AG20443 (cell line): ENCODE data around the gene MRPL11.
"Not testable (repeated sequence)": the region's sequence is repeated elsewhere in the genome, so short reads cannot be mapped to it uniquely, and the experiment has no call there.

Experiments used
- DNase-seq: peaks from one replicate; pipeline ENCODE4 v3.0.0; 2012; ENCODE audit warnings: low spot score, mixed read lengths

Gene MRPL11

DNA sequence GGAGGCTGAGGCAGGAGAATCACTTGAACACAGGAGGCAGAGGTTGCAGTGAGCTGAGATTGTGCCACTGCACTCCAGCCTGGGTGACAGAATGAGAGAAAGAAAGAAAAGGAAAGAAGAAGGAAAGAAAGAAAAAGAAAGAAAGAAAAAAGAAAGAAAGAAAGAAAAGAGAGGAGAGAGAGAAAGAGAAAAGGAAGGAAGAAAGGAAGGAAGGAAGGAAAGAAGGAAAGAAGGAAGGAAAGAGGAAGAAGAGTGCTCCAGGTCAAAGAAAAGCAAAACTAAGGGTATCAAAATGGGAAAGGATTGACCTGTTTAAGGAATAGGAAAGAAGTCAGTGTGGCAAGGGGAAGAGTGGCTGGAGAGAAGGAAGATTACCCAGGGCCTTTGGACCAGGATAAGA is 7.4 kb downstream of the MRPL11 start:
- DNase-seq: not testable (repeated sequence)

DNA sequence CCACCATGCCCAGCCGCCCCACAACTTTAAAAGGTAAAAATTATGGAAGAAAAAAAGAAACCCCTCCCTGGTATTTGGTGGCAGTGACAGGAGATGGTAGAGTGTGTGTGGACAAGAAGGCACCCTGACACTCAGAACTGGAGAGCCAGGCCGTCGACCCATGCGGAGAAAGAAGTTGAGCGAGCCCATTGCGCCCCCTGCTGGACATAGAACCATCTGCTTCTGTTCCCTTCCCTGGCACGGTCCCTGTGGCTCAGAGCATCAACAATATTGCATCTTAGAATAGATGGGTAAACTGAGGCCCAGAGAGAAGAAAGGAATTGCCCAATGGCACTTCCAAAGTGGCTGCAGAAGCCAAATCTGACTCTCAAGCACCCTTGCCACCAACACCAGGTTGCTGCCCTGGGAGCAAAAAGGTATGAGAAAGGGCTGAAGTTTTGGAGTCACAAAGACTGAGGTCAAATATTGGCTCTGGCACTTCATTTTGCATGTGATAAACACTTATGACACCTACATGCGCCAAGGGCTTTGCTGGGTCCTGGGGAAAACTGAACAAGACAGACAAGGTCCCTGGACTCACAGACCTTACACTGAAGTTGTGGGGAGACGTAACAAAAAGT is 8.6 kb downstream of the MRPL11 start:
- peak; percentile 85 for DNase-seq

DNA sequence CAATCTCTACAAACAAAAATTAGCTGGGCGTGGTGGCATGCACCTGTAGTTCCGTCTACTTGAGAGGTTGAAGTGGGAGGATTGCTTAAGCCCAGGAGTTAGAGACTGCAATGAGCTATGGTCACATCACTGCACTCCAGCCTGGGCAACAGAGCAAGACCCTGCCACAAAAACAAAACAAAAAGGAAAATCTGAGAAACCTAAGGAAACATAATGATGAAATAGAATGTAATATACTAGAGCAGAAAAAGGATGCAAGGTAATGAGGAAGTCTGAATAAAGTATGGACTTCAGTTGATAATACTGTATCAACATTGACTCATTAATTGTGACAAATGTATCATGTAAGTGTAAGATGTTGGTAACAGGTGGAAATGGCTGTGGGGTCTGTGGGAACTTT is 9.7 kb downstream of the MRPL11 start:
- no peak for DNase-seq

DNA sequence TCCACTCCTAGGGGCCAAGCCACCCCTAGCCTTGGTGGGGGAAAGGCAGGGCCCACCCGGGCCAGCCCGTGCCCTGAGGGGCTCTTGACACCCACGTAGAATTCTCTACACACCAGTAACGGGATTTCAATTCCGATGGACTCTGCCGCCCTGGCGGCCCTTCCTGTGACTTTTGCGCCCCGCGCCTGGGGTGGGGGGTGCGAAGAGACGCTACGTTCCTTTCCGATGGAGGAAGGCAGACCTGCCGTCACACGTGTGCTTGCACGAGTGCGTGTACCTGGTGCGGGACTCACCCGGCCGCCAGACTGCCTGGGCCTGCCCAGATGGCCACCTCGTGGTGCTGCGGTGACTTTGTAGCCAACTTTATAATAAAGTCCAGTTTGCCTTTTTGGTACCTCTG is 12.3 kb downstream of the MRPL11 start:
- DNase-seq: no peak

DNA sequence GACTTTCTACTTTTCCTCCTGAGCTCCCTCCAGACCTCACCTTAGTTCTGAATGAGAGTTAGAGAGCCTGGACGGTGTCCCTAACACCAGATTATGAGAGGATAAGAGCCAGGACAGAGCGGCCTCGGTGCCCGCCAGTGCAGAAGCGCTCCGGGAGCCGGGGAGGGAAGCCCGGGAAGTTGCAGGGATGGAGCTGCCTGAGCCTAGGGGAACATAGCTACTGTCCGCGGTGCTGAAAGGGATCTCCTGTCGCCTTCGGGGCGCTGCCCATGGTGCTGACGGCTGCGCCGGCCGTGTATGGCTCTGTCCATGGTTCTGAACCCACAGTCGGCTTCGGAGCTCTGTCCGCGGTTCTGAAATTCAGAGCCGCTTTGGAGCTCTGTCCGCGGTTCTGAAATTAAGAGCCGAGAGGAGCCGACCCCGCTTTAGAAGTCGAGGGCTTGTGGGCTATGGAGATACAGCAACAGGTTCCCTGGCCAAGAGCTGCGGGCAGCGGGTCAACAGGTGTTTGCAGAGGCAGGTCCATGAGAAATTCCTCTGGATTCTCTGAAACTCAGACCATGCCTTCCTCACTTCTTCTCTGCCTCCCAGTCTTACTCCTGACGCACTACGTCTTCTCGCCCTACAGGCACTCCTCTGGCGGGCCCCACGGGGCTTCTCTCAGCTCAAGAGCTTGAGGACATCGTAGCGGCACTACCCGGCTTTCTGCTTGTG is 17.0 kb downstream of the MRPL11 start:
- DNase-seq: peak; percentile 95

DNA sequence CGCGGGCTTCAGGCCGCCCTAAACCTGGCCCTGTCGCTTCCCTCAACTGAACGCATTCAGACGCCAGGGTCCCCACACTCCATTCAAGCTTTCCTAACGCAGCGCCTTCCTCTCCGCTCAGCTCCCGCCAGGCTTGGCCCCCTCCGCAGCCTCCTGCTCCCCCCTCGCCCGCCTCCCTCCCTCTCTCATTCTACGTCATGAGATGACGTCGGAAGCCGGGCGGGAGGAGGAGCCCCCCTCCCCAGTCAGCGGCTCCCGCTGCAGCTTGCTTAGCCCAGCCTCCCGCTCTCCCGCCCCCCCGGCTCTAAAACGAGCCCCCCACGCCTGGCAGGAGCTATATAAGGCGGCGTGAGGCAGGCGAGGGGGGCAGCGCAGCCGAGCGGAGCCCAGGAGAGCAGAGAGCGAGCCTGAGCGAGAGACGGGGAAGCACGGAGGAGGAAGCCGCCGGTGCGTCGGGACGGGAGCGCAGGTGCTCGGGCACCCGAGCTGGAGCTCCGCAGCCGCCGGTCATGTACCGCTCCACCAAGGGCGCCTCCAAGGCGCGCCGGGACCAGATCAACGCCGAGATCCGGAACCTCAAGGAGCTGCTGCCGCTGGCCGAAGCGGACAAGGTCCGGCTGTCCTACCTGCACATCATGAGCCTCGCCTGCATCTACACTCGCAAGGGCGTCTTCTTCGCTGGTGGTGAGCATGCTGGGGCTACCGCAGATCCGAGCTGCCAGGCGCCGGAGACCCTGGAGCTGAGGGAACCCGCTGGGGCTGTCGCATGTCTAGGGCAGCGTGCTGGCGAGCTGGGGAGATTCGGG is 17.8 kb downstream of the MRPL11 start, which contains the start of gene NPAS4:
Gene NPAS4, plus strand, starts transcription at position 365 of the 806 bp plus-strand sequence. Its CDS starts 145 bp downstream, at position 510.
- DNase-seq: no peak

DNA sequence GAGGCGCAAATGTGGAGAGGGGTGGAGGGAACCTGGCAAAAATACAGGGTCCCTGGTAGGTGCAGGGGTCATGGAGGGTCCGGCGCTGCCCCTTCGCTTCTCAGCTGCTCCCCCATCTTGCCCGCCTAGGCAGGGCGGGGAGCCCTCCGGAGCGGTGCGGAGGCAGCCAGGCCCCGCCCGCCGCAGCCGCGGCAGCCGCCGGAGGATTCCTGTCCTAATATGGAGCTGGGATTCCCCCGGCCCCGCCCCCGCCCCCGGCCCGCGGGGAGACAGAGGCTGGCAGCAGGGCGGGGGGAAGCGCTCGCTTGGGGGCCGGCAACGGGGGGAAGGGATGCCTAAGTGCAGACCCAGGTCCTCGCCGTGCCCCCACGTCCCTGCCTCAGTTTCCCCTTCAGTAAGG is 18.8 kb downstream of the MRPL11 start:
- no peak for DNase-seq

DNA sequence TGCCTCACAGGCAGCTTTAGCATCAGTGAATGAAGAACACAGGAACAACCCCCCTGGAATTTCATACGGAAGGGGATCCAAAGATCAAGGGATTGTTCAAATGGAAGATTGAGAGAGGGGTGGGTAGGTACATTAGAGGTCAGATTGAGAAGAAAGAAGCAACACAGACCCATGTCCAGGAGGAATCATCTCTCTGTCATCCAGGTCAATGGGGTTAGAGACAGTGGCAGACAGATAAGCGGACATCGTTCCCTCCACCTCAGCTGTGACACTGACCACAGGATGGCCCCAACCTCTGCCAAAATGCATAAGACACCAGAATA is 19.7 kb downstream of the MRPL11 start:
- no peak for DNase-seq

DNA sequence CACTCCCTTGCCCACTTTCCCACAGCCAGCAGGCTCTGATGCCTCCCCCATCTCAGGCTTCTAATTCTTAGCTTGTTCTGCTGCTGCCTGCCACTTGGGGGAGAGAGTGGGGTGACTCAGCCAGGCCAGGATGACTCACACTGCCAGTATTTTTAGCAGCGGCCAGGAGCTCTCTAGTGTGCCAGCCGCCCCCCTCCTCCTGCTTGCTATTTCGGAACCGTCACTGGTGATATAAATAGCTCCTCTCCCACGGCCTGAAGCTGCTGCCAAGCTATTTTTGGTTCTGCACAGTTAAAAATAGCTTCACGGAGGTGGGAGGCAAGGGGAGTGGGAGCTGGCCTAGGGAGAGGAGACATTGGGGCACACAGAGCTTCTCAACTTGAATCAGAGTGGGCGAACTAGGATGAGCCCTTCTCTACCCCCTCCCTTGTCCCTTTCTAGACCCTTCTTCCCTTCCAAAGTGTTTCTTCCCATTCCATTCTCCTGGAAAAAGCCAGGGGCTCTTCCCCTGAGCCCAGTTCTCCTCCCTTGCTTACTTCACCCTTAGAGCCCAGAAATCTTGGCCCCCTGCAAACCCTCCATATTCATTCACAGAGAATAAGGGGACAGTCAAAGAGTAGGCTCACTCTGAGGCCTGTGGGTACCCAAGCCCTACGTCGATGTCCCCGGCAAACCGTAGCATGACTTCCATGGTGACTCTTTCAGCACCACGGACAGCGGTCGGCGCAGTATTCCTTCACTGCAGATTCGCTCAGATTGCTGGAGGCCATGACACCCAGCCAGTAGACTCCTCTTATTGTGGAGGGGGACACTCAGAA is 20.3 kb downstream of the MRPL11 start:
- peak; percentile 95 for DNase-seq

DNA sequence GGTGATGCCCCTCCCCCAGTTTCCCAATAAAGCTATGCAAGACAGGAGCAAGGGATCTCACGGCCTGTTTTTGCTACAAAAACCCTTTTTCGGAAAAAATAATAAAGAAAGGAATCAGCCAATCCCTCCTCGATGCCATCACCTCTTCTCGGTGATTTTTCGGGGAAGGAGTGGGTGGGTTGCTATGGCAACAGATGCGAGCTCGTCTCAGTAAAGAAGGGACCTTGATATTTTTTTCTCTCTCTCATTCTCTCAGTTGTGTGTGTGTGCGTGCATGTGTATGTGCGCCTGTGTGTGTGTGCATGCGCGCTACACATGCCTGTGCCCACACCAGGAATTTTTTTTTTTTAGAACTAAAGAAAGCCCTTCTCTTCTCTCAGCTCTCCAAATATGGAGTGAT is 21.6 kb downstream of the MRPL11 start:
- no peak for DNase-seq

DNA sequence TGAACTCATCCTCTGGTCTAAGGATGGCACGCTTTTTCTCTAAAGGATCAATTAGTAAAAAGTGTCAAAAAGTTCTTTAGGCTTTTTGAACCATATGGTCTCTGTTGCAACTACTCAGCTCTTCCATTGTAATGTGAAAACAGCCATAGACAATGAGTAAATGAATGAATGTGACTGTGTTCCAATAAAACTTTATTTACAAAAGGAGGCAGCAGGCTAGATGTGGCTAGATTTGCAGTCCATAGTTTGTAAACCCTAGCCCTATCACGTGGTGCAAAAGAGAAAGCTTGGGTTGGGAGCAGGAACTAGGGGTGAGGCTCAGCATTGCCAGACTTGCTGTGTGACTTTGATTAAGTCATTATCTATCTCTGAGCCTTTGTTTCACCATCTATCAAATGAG is 23.2 kb downstream of the MRPL11 start:
- DNase-seq: no peak

DNA sequence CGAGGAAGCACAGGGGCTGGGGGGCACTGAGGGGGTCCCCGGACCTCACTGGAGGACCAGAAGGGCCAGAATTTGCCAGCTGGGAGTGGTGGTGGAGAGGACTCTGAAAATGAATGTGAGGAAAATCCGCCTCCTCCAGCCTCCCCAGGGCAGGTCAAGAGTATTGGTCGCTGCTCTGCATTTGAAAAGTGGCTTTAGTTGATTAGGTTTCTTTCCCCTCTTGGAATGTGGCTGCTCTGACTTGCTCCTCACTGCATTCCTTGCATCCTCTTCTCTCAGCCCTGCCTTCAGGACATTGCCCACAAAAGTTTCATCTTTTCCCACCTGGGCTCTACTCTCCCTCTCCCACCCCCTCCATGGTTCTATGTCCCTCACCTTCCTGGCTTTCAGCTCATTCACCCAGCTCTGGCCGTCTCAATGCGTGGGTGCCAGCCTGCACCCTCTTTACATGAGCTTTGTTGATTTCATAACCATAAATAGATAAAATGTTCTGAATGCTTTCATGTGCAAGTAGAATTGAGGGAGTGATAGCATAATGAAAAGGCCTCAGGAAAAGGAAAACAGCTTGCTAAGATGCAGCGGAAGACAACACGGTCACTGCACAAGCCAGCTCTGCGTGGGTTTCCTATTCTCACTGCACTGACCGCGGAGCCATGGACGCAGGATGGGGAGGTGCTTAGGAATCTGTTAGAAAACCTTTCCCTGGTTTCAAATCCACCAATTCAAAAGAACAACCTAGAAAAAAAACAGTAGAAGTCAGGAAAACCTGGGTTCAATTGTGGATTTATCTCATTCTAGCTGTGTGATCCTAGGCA is 24.3 kb downstream of the MRPL11 start:
- DNase-seq: no peak

DNA sequence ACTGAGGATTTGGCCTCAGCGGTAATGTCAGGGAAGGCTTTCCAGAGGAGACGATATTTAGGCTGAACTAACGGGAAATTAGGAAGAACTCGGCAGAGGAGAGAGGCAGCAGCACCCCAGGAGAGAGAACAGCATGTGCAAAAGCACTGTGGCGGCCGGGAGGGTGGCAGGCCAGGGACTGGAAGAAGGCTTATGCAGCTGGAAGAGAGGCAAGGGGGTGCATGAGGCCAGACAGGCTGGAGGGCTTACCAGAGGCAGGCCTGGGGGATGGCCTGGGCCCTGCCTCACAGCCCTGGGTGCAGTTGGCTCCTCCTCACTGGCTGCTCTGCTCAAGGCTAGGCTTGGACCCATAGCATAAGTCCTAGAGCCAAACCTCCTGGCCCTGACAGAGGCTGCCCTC is 25.5 kb downstream of the MRPL11 start:
- DNase-seq: no peak

DNA sequence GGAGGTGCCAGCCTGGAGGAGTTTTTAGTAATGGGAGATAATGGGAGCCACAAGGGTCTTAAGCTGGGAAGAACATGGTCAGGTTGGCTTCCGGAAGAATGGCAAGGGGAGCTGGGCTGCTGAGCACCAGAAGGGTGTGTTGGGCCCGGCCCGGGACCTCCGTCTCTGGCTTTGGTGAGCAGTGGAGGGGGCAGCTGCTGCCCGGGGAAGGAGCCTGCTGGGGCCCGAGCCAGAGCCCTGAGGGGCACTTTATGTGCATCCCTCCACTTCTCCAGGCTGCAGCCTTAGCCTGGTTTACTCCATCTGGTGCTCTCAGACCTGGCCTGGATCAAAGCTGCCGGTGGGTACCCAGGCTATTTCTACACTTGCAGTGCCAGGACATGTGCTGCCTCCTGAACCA is 26.5 kb downstream of the MRPL11 start:
- DNase-seq: no peak

DNA sequence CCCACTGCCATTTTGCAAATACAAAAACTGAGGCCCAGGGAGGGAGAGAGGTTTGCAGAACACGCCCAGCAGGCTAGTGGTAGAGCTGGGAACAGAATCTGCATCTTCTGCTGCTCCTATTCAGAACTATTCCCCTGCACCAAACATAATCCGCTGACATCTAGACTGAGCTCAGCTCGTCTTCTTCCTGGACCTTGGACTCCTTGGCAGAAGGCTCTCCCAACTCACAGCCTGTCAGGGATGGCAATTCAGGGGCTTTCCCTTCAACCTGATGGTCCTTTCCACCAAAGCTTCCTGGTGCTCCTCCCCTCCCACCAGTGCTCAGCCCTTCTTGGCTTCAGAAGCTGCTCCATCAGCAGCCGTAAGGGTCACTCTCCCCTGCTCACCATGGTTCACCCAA is 27.3 kb downstream of the MRPL11 start:
- DNase-seq: no peak

DNA sequence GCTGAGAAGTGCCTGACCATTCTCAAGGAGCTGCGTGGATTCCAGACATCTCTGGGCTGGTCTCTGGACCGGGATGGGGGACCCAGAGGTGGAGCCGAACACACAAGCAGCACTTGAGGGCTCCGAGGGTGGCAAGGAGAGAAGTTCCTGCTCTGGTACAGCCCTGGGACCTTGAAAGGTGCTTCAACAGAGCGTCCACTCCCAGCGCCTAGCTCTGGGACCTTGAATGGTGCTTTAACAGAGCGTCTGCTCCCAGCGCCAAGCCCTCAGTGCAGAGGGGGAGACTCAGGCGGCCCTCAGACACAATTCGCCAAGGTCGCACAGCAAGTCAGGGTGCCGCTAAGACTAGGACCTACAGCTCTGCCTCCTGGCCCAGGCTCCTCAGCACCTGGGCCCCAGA is 28.5 kb downstream of the MRPL11 start:
- DNase-seq: no peak

DNA sequence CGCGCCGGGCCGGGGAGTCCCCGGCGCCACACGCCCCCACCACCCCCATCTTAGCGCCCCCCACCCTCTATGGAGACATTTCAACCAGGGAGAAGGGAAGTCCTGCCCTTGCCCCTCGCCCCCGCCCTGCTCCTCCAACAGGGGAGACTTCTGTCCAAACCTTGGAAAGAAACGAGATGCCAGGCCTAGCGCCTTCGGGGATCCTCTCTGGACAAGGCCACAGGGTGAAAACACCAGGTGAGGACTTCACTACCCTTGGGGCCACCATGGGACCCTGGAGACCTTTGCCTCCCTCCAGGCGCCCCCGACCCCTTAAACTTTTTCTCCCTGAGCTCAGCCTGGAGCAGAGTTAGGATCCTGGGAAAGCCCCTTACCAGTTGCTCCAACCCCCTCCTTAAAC is 29.4 kb downstream of the MRPL11 start:
- DNase-seq: peak; percentile 16

DNA sequence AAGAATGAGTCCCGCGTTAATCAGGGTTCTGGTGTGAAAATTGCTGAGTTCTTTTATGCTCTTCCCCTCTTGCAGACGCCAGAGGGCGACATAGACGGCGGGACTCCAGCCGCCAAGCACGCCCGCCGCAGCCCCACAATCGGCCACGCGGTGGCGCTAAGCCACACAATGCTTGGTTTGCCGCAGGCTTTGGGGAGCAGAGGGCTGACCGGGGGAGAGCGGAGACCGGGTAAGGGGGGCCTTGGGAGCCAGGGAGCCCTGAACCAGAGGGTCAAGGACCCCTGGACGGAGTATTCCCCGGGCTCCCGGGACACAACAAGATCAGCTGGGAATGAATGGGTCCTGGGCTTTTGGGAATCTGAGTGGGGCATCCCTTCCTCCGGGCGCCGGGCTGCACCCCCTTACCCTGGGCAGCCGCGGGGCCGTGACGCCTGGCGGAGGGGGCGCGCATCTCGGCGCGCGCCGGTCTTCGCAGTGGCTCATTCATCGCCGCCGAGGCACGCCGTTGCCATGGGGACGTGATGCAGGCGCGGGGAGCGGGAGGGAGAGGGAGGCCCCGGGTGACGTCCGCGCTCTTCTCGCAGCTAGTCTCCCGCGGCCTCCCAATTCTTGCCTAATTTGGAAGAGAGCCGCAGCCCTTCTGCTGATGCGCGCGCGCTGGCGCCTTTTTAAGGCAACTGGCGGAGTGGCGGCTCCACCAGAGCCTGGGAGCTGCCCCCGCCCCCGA is 30.0 kb downstream of the MRPL11 start:
- peak; percentile 99 for DNase-seq

DNA sequence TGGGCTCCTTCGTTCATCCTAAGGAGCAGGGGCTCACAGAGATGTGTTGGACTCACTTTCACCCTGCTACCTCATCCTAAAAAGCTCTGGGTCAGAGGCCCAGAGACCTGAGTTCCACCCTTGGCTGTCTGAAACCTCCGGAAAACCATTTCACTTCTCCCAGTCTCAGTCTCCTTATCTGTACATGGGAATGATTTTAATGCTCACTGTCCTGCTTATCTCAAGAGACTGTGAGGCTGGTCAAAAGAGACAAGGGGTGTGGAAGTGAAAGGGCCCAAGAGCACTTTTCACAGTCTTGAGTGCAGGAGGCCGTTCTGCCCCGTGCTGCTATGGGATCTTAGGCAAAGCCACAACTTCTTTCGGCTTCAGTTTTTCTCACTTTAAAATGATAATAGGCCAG is 31.0 kb downstream of the MRPL11 start:
- no peak for DNase-seq

DNA sequence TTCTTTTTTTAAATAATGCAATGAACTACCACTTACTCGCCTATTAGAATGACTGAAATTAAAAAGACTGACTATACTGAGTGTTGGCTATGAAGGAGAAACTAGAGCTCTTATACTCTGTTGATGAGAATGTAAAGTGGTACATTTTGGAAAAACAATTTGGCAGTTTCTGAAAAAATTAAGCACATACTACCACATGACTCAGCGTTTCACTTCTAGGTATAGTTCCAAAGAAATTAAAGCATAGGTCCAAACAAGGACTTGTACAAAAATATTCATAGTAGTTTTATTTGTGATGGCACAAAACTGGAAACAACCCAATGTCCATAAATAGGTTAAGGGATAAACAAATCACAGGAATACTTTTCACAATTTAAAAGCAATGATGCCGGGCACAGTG is 44.7 kb downstream of the MRPL11 start:
- no peak for DNase-seq

DNA sequence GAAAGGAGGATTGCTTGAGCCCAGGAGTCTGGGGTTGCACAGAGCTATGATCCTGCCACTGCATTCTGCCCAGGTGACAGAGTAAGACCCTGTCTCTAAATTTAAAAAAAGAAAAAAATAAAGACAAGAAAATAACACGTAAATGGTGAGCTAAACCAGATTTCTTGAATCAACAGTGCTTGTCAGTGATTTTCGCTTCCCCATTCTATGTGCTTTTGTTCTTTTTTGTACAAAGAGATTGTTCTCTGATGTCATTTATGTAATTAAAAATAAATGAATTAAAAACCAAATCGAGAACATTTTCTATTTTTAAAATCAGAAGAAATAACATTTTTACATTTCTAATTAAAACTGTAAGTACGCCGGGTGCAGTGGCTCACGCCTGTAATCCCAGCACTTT is 47.3 kb downstream of the MRPL11 start:
- no peak for DNase-seq
